KOPT-K1 (cell line): ENCODE results near the gene CDH24.
A peak's percentile ranks its signal among the peaks of the same experiment; 100 is the strongest.
"Not testable (repeated sequence)": the region's sequence is repeated elsewhere in the genome, so short reads cannot be mapped to it uniquely, and the experiment has no call there.

Experiments used
- H3K27ac ChIP-seq: fragments of 200-600 bp; sonication (generic); 2 replicates; pipeline ENCODE4 v1.5.1; 2016; ENCODE audit warnings: antibody characterized with exemption, mild to moderate bottlenecking, low read depth, low read length; ENCODE audit not compliant: poor library complexity, severe bottlenecking
- H3K36me3 ChIP-seq: fragments of 200-600 bp; sonication (generic); 2 replicates; pipeline ENCODE4 v1.5.1; 2017; ENCODE audit warnings: antibody characterized with exemption, mild to moderate bottlenecking, low read length, moderate library complexity; ENCODE audit not compliant: insufficient read depth
- H3K9me3 ChIP-seq: fragments of 200-600 bp; sonication (generic); 2 replicates; pipeline ENCODE4 v1.5.1; 2017; ENCODE audit warnings: antibody characterized with exemption, low read length, mild to moderate bottlenecking; ENCODE audit not compliant: insufficient read depth, poor library complexity, severe bottlenecking

Gene CDH24

DNA sequence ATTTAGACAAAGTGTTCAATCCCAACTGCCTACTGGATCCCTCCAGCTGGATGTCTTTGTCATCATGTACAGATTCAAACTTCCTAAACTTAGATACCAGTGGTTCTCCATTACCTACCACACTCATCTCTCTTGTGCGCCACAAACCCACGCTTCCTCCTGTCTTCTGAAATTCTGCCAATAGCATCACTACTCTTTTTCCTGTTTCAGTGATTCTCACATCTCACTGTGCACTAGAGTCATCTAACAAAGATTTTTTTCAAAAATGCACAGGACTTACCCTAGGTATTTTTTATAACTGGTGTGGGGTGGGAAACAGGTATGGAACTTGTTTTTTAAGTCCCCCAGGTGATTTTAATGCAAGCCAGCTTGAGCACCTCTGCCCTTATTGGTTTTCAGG is 28.5 kb downstream of the CDH24 start:
- H3K36me3 ChIP-seq = peaks cover 90% of the 10 kb centered on the region
- H3K27ac ChIP-seq = no peak overlapping the region

GRCh38 chr14:23025151-23025814 is 32.0 kb downstream of the CDH24 start:
- Histone ChIP-seq H3K27ac (no peak overlapping the region), H3K36me3 (peaks cover 68% of the 10 kb centered on the region), H3K9me3 (no peaks in the 10 kb centered on the region)

More for the DNA sequence above, 28.5 kb downstream of the CDH24 start:
- H3K9me3 ChIP-seq = no peaks in the 10 kb centered on the region

- Histone ChIP-seq H3K27ac (no peak overlapping the region), H3K9me3 (no peaks in the 10 kb centered on the region), H3K36me3 (peaks cover 62% of the 10 kb centered on the region)
Observed at GRCh38 chr14:23024612-23025075, 32.7 kb downstream of the CDH24 start.

DNA sequence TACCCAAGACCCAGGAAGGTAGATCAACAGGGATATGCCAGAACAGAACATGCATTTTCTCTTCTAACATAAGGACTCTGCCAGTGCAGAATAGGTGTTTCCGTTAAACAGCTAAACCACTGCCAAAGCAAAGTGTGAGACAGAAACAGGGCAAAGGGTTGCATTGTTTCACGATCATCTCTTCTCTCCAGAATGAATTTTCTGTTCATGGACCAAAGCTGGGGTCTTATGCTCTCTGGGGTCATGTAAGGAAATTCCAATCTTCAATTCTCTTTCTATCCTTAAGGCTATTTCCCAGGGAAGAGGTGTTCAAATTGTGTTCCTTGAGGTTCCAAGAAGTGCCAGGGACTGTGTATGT is 33.5 kb downstream of the CDH24 start:
- Histone ChIP-seq H3K9me3 (no peaks in the 10 kb centered on the region), H3K36me3 (peaks cover 53% of the 10 kb centered on the region), H3K27ac (no peak overlapping the region)

- no peaks in the 10 kb centered on the region for H3K9me3 ChIP-seq
- H3K36me3 ChIP-seq = peaks cover 48% of the 10 kb centered on the region
- no peak overlapping the region for H3K27ac ChIP-seq
Observed at GRCh38 chr14:23023022-23023794, 34.1 kb downstream of the CDH24 start.

DNA sequence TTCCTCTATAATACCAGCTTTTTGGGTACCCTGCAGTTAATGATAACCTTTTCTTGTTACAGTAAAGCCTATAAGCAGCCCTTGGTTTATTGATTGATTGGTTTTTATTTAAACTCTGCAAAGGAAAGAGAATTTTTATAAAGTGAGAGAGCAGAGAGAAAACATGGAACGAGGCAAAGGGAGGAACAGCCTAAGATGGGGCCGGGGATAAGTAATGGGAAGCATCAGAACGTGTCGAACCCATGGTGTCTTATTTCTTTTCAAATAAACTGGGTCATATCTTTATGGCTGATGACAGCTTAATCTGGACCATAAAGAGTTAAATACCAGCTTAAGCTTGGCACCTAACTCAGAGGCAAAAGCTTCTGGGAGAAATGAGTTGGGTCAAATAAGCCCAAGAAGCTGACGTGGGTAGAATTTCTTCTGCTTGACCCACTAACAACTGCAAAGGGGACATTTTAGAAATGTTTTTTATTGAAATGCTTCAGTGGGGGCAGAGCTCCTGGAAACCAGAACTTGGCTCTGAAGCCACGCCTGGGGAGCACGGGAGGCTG is 35.4 kb downstream of the CDH24 start:
- Histone ChIP-seq H3K9me3 (no peaks in the 10 kb centered on the region), H3K36me3 (peaks cover 39% of the 10 kb centered on the region), H3K27ac (no peak overlapping the region)

- Histone ChIP-seq H3K36me3 (peaks cover 38% of the 10 kb centered on the region), H3K27ac (no peak overlapping the region), H3K9me3 (no peaks in the 10 kb centered on the region)
Observed at GRCh38 chr14:23021434-23021833, 35.9 kb downstream of the CDH24 start.

DNA sequence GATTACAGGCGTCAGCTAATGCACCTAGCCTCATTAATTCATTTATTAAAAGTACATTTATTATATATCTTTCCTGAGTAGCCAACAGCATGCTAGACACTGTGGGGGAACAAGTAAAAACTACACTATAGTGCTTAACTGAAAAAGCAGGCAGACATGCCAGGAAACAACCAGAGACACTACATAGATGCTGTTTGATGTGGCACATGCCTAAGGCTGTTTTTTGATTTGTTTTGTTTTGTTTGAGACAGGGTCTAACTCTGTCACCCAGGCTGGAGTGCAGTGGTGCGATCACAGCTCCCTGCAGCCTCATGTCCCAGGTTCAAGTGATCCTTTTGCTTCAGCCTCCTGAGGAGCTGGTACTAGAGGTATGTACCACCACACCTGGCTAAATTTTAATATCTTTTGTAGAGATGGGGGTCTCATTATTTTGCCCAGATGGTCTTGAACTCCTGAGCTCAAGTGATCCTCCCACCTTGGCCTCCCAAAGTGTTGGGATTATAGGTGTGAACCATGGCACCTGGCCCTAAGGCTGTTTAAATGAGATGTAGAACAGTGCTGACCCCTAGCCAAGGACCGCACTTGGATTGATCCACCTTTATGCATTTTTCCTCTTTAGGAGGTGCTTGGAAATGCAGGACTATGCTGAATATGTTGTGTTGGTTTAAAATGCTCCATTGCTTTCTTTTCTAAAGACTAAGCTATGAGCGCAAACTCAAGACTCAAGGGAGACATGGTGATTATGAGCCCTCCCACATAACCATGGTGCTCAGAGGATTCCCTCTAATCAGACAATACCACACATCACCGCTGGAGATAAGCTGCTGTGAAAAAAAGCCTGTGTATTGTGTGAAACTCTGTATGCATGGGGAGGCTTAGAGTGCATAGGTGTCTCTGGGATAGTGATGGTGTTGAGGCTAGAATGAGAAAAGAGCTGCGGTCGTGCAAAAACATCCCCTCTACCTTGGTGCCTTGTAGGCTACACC is 36.9 kb downstream of the CDH24 start:
- Histone ChIP-seq H3K36me3 (peaks cover 28% of the 10 kb centered on the region), H3K27ac (no peak overlapping the region), H3K9me3 (no peaks in the 10 kb centered on the region)

DNA sequence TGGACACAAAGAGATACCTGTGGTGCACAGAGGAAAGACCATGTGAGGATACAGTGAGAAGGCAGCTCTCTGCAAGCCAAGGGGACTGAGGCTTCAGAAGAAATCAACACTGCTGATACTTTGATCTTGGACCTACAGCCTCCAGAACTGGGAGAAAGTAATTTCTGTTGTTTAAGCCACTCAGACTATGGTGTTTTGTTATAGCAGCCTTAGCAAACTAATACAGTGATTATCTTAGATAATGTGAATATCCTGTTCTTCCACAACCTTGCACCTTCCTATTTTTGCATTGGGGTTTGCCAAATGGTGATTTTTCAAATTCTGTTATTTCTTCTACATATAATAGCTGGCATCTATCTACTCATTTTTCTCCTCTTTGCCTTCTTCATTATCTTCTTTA is 39.2 kb downstream of the CDH24 start:
- no peak overlapping the region for H3K27ac ChIP-seq
- H3K36me3 ChIP-seq = peaks cover 5% of the 10 kb centered on the region; the same call in 1 of the 2 replicates
- H3K9me3 ChIP-seq = no peaks in the 10 kb centered on the region

DNA sequence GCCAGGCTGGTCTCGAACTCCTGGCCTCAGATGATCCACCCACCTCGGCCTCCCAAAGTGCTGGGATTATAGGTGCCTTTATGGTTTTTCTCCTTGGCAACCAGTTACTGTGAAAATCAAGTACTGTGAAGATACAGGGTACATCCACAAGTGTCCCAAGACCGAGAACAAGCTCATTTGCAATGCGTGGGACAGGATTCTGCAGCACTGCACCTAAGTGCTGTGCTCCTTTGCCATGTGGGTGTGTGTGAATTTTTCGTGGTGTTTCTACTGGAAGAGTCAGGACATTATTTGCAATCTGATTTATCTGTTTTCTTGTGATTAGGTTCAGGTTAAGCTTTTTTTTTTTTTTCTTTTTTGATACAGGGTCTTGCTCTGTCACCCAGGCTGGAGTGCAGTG is 40.2 kb downstream of the CDH24 start:
- H3K9me3 ChIP-seq = no peaks in the 10 kb centered on the region
- no peaks in the 10 kb centered on the region for H3K36me3 ChIP-seq
- H3K27ac ChIP-seq = no peak overlapping the region

DNA sequence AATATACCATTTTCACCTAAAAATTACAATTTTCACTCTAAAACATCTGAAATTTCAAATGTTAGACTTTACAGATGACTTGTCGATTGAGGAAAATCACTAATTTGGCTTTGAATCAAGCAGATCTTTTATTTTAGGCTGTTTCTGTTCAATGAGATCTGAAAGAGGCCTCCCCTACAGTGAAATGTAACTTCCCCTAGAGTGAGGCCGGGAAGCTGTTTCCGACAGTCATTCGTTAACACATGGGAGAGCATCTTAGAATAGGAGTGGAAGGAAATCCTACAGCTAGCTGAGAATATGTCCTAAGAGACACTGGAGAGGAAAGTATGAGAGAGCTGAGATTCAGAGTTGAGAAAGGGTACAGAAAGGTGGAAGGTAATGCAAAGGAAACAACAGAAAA is 41.7 kb downstream of the CDH24 start:
- H3K27ac ChIP-seq = no peak overlapping the region
- no peaks in the 10 kb centered on the region for H3K36me3 ChIP-seq
- no peaks in the 10 kb centered on the region for H3K9me3 ChIP-seq

GRCh38 chr14:23013749-23014054 is 43.6 kb downstream of the CDH24 start:
- H3K27ac ChIP-seq, H3K9me3 ChIP-seq, H3K36me3 ChIP-seq: not testable (repeated sequence)

DNA sequence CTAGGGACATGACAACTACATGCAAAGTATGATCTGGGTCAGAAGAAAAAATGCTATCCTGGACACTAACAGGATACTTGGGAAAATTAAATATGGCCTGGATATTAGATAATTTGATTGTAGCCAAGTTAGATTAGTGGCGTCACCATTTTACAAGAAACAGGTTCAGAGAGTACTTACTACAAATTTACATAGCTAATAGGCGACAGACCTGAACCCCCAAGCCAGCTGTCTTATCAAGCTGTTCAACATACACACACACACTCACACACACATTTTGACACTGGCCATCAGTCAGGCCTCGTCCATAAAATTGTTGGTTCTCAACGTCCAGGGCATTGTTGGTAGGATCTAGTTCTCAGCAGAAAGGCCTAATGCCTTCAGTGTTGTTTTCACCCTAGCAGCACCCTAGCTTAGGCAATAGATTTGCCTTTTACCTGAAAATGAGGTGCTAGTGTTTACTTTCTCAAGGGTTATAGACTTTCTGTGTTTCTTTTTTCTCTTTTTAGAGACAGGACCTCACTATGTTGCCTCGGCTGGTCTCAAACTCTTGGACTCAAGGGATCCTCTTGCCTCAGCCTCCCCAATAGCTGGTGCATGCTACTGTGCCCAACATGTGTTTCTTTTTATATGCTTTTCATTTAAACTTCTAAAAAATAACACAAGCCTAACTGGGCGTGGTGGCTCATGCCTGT is 44.1 kb downstream of the CDH24 start:
- Histone ChIP-seq H3K9me3 (no peaks in the 10 kb centered on the region), H3K27ac (no peak overlapping the region), H3K36me3 (no peaks in the 10 kb centered on the region)

DNA sequence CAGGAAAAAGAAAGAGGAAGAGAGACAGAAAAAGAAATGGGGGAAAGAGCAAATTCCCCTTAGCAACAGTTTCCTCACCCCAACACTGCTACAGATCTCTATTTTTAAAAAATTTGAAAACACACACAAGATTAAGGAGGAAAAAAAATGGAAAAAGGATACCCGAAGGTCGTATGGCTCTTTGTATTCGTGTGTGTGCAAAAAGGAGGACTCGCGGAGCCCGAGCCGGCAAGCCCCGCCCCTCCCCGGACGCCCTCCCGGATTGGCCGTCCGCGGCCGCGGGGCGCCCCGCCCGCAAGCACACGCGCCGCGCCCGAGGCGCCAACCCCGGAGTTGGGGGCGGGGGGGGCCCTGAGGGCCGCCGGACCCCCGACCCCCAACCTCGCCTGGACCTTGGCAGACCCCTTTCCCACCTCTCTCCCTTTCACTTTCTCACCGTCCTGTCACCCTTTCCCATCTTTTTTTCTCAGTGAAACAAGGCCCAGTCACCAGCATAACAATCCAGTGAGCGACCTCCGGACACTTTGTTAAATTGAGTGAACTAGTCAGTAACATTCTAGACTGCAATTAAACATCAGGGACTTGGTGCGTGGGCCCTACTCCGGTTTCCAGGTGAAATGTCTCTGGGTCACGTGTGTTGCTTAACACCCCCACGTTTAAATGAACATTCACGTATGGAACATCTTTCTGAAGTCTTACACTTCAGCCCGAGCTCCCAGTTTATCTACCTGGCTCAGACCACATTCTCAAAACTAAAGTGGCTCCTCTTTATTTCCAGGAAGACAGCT is 47.2 kb downstream of the CDH24 start, which contains the start of gene C14orf93:
Gene C14orf93 (minus strand): TSS at position 205 of the 788 bp plus-strand sequence. CDS start 11,120 bp downstream, outside the sequence.
- Histone ChIP-seq H3K9me3 (no peaks in the 10 kb centered on the region), H3K27ac (peak within 1 kb of the TSS; percentile 93), H3K36me3 (no peaks in the 10 kb centered on the region)
